ENCODE results near the gene APBA3. TPM values are rescaled to one million over a fixed set of nuclear protein-coding genes. Genes with fewer than 3 reads are reported as not detected.

The APBA3 gene
- total RNA-seq, 1 experiment from 2014 or later: 24.3 TPM

GRCh38 chr19:3782903-3783302 lies 21.4 kb upstream of the APBA3 start:
- Histone ChIP-seq H3K27me3 (replicated peaks) (peaks cover 27% of the 10 kb centered on the region), H3K4me3 (no peak overlapping the region), H3K4me1 (replicated peaks) (no peaks in the 10 kb centered on the region), H3K9me3 (replicated peaks) (peaks cover 17% of the 10 kb centered on the region), H3K27ac (no peak overlapping the region), H3K36me3 (no peaks in the 10 kb centered on the region)
- no peak for DNase-seq (ENCODE audit: low read depth in 1 of 2, low spot score in 2 of 2)

- DNase-seq (ENCODE audit: low read depth in 1 of 2, low spot score in 2 of 2): no peak
- no peaks in the 10 kb centered on the region for H3K36me3 ChIP-seq
- no peaks in the 10 kb centered on the region for H3K4me1 ChIP-seq (replicated peaks)
- H3K4me3 ChIP-seq: no peak overlapping the region
- peaks cover 17% of the 10 kb centered on the region for H3K9me3 ChIP-seq (replicated peaks)
- no peak overlapping the region for H3K27ac ChIP-seq
- H3K27me3 ChIP-seq (replicated peaks): peaks cover 27% of the 10 kb centered on the region
Observed at GRCh38 chr19:3782330-3782729, 20.8 kb upstream of the APBA3 start.

GRCh38 chr19:3781603-3782002 lies 20.1 kb upstream of the APBA3 start:
- H3K36me3 ChIP-seq: no peaks in the 10 kb centered on the region
- no peak overlapping the region for H3K4me3 ChIP-seq
- H3K27ac ChIP-seq: no peak overlapping the region
- H3K9me3 ChIP-seq (replicated peaks): peaks cover 17% of the 10 kb centered on the region
- no peak for DNase-seq (ENCODE audit: low read depth in 1 of 2, low spot score in 2 of 2)
- no peaks in the 10 kb centered on the region for H3K4me1 ChIP-seq (replicated peaks)
- peaks cover 24% of the 10 kb centered on the region for H3K27me3 ChIP-seq (replicated peaks)

- Histone ChIP-seq H3K4me1 (replicated peaks) (no peaks in the 10 kb centered on the region), H3K27ac (no peak overlapping the region), H3K36me3 (no peaks in the 10 kb centered on the region), H3K27me3 (replicated peaks) (peaks cover 19% of the 10 kb centered on the region), H3K9me3 (replicated peaks) (peaks cover 17% of the 10 kb centered on the region), H3K4me3 (no peak overlapping the region)
- no peak for DNase-seq (ENCODE audit: low read depth in 1 of 2, low spot score in 2 of 2)
Observed at GRCh38 chr19:3780786-3781304, 19.4 kb upstream of the APBA3 start.

- Histone ChIP-seq H3K4me1 (replicated peaks) (no peaks in the 10 kb centered on the region), H3K4me3 (no peak overlapping the region), H3K27me3 (replicated peaks) (0 out of 2 replicates have a peak, but pooled peaks cover 2% of the 10 kb centered on the region), H3K36me3 (no peaks in the 10 kb centered on the region), H3K27ac (no peak overlapping the region), H3K9me3 (replicated peaks) (peaks cover 17% of the 10 kb centered on the region)
- DNase-seq (ENCODE audit: low read depth in 1 of 2, low spot score in 2 of 2): no peak
Observed at GRCh38 chr19:3778899-3779723, 17.6 kb upstream of the APBA3 start.

GRCh38 chr19:3778104-3778867 lies 16.8 kb upstream of the APBA3 start:
- Histone ChIP-seq H3K27ac (no peak overlapping the region), H3K9me3 (replicated peaks) (peaks cover 17% of the 10 kb centered on the region), H3K27me3 (replicated peaks) (no peaks in the 10 kb centered on the region), H3K4me1 (replicated peaks) (no peaks in the 10 kb centered on the region), H3K36me3 (no peaks in the 10 kb centered on the region), H3K4me3 (no peak overlapping the region)
- no peak for DNase-seq (ENCODE audit: low read depth in 1 of 2, low spot score in 2 of 2)

- H3K9me3 ChIP-seq (replicated peaks): peaks cover 6% of the 10 kb centered on the region
- H3K27me3 ChIP-seq (replicated peaks): no peaks in the 10 kb centered on the region
- H3K36me3 ChIP-seq: no peaks in the 10 kb centered on the region
- no peak overlapping the region for H3K27ac ChIP-seq
- DNase-seq (ENCODE audit: low read depth in 1 of 2, low spot score in 2 of 2): no peak
- no peak overlapping the region for H3K4me3 ChIP-seq
- H3K4me1 ChIP-seq (replicated peaks): no peaks in the 10 kb centered on the region
Observed at GRCh38 chr19:3776479-3777040, 15.1 kb upstream of the APBA3 start.

GRCh38 chr19:3775831-3776230 lies 14.3 kb upstream of the APBA3 start:
- H3K4me3 ChIP-seq: no peak overlapping the region
- DNase-seq (ENCODE audit: low read depth in 1 of 2, low spot score in 2 of 2): no peak
- no peaks in the 10 kb centered on the region for H3K36me3 ChIP-seq
- no peaks in the 10 kb centered on the region for H3K27me3 ChIP-seq (replicated peaks)
- H3K4me1 ChIP-seq (replicated peaks): no peaks in the 10 kb centered on the region
- H3K9me3 ChIP-seq (replicated peaks): no peaks in the 10 kb centered on the region
- no peak overlapping the region for H3K27ac ChIP-seq

- no peak overlapping the region for H3K27ac ChIP-seq
- H3K27me3 ChIP-seq (replicated peaks): no peaks in the 10 kb centered on the region
- DNase-seq (ENCODE audit: low read depth in 1 of 2, low spot score in 2 of 2): no peak
- H3K36me3 ChIP-seq: no peaks in the 10 kb centered on the region
- H3K9me3 ChIP-seq (replicated peaks): no peaks in the 10 kb centered on the region
- no peak overlapping the region for H3K4me3 ChIP-seq
- no peaks in the 10 kb centered on the region for H3K4me1 ChIP-seq (replicated peaks)
Observed at GRCh38 chr19:3775374-3775711, 13.9 kb upstream of the APBA3 start.

GRCh38 chr19:3774621-3775373 lies 13.3 kb upstream of the APBA3 start:
- Histone ChIP-seq H3K27ac (no peak overlapping the region), H3K27me3 (replicated peaks) (no peaks in the 10 kb centered on the region), H3K4me3 (no peak overlapping the region), H3K4me1 (replicated peaks) (no peaks in the 10 kb centered on the region), H3K36me3 (no peaks in the 10 kb centered on the region), H3K9me3 (replicated peaks) (no peaks in the 10 kb centered on the region)
- DNase-seq (ENCODE audit: low read depth in 1 of 2, low spot score in 2 of 2): no peak

- no peak overlapping the region for H3K4me3 ChIP-seq
- DNase-seq (ENCODE audit: low read depth in 1 of 2, low spot score in 2 of 2): no peak
- no peaks in the 10 kb centered on the region for H3K4me1 ChIP-seq (replicated peaks)
- H3K36me3 ChIP-seq: no peaks in the 10 kb centered on the region
- no peaks in the 10 kb centered on the region for H3K9me3 ChIP-seq (replicated peaks)
- H3K27ac ChIP-seq: no peak overlapping the region
- no peaks in the 10 kb centered on the region for H3K27me3 ChIP-seq (replicated peaks)
Observed at GRCh38 chr19:3773814-3774515, 12.5 kb upstream of the APBA3 start.

- H3K27ac ChIP-seq: no peak within 1 kb of the TSS
- no peak for DNase-seq (ENCODE audit: low read depth in 1 of 2, low spot score in 2 of 2)
- no peaks in the 10 kb centered on the region for H3K9me3 ChIP-seq (replicated peaks)
- H3K36me3 ChIP-seq: peaks cover under 1% of the 10 kb centered on the region; the same call in 1 of the 2 replicates
- H3K4me3 ChIP-seq: no peak within 1 kb of the TSS
- H3K4me1 ChIP-seq (replicated peaks): no peaks in the 10 kb centered on the region
- no peaks in the 10 kb centered on the region for H3K27me3 ChIP-seq (replicated peaks)
Observed at GRCh38 chr19:3771906-3772455, 10.5 kb upstream of the APBA3 start, which contains the start of gene RAX2. Gene RAX2 (minus strand): TSS chr19:3772228. CDS start chr19:3771742, 486 bp downstream.

Measured in SJSA1 (cell line).